ENCODE data around the gene CCDC149.

DNA sequence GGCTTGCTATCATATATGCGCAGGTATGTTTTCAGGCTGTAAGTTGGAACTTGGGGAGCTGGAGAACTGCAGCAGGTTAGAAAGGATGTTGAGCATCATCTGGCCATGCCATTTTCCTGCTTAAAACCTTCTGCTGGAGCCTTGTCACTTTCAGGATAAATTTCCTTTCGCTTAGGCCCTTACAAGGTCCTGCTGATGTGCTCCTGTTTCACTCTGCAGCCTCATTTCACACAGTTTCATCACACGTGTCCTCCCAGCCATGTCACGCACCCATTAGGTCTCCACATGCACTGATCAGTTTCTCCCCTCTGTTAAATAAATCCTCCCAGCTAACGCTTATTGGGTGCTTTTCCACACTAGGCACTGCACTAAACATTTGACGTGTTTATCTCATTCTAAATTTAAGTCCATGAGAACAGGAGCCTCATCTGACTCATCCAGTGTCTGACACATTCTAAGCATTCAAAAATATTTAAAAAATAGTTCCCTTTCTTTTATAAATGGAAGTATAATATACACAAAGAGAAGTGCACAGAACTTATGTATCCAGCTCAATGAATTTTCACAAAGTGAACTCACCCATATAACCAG is 102.9 kb downstream of the CCDC149 start:
- TF ChIP-seq, protein P1, sequence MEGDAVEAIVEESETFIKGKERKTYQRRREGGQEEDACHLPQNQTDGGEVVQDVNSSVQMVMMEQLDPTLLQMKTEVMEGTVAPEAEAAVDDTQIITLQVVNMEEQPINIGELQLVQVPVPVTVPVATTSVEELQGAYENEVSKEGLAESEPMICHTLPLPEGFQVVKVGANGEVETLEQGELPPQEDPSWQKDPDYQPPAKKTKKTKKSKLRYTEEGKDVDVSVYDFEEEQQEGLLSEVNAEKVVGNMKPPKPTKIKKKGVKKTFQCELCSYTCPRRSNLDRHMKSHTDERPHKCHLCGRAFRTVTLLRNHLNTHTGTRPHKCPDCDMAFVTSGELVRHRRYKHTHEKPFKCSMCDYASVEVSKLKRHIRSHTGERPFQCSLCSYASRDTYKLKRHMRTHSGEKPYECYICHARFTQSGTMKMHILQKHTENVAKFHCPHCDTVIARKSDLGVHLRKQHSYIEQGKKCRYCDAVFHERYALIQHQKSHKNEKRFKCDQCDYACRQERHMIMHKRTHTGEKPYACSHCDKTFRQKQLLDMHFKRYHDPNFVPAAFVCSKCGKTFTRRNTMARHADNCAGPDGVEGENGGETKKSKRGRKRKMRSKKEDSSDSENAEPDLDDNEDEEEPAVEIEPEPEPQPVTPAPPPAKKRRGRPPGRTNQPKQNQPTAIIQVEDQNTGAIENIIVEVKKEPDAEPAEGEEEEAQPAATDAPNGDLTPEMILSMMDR (IDR thresholded peaks at IDR 0.05), result no peak
- no peak for TF ChIP-seq POLR2A (IDR thresholded peaks at IDR 0.05)
